HG03558 (cell line): ENCODE data around the gene ZMYND10.

ENCODE experiments used
- ATAC-seq: cut with Tn5 transposase; IDR thresholded peaks from one replicate; pipeline ENCODE4 v1.9.1; 2021; ENCODE audit warnings: moderate number of reproducible peaks; ENCODE audit not compliant: unreplicated experiment; ENCODE audit errors: extremely low read depth

Gene ZMYND10

GRCh38 chr3:50330330-50330729 is 15.2 kb downstream of the ZMYND10 start:
- no peak for ATAC-seq

DNA sequence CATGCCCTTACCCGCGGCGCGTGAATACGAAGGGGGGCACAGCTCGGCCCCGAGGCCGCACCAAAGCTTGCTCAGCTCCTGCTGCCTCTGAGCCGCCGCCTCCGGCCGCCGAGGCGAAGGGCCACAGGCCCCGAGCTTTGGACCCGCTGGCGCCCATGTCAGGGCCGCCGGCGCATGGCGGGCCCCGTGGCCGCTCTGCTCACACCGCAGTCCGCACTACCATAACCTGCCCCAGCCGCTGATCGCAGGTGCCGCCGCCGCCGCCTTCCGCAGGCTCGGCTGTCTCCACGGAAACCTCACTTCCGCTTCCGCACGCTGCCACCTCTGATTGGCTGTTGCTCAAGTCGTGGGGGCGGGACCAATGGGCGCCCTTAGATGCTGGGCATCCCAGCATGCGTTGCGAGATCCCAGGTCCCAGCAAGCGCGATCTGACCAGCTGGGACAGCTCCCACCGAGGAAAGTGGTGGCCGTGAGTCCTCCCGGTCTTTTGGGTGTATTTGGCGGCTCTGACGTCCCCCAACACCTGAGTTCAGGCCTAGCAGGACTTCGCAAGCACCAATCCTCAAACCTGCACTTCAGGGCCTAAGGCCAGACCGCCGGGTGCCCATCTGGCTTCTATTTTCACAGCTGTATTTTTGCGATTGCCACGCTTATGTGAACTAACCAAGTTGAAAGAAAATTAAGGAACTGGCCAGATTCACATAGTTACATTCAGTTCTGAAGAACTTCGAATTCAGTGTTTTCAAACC is 17.4 kb downstream of the ZMYND10 start, which contains the start of gene TUSC2:
Gene TUSC2, minus strand, starts transcription at position 281 of the 749 bp plus-strand sequence. Its CDS starts 124 bp downstream, at position 157.
- peak; percentile 44 for ATAC-seq

- ATAC-seq: no peak
These were observed 18.4 kb downstream of the ZMYND10 start for GRCh38 chr3:50327129-50327528.

GRCh38 chr3:50326182-50326541 is 19.4 kb downstream of the ZMYND10 start:
- ATAC-seq: no peak

DNA sequence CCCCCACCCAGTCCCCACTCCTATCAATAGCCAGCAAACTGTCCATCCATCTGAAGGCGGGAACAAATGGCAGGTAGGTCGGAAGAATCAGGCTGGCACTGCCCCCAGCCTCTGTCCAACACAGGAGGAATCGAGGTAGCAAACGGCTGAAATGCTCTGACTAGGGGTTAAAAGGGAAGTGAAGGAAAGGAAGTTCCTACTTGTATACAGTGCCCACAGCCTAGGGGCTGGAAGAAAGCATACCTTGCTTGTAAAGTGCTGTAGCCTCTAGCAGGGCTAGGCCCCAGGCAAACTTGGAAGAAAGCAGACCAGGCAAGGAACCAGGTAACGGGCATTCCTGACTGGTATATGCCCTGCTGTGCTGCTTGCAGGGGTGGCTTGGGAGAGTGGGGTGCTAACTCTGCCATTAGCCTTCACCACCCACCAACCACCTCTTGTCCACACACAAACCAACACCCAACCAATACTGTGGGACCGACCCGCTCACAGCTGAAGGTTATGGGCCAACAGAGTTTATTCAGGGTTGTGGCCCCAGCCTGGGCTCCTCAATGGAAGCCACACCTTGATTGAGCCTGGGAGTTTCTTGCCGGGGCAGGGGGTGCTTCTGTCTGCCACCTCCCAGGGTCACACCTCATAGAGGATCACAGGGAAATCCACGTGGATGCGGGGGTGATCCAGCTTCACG is 19.9 kb downstream of the ZMYND10 start:
- ATAC-seq: no peak

GRCh38 chr3:50325113-50325480 is 20.4 kb downstream of the ZMYND10 start:
- ATAC-seq: no peak

DNA sequence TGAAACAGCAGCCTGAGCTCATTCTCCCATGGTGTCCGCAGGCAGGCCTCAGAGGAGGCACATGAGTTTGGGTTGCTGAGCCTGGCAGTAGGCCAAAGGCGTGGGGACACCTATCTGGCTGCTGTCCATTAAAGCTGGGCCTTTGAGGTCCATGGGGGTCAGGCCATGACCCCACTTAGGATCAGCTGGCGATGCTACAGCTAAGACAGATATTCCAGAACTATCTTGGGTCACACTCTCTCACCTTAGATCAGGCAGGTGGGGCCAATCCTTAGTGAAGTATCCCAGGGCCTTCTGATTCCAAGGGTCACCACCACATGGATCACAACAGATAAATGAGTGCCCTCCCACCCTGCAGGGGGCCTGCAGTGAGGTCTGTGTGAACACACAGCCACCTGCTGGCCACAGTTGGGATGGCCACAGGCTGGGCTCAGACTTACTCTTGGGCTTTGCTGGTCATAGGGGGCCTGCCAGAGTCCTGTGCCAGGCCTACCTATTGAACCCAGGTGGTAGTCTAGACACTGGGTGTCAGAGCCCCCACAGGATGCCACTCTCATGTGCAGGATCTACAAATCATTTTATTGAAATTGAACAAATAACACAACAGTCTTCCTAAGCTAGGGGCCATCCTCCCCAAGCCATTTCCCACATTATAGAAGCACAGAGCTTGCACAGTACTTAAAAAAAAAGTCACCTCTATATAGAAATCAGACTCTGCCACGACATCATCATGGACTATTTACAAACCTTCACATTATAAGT is 21.0 kb downstream of the ZMYND10 start:
- ATAC-seq: no peak

- ATAC-seq: no peak
These were observed 21.8 kb downstream of the ZMYND10 start for GRCh38 chr3:50323614-50324199.

- ATAC-seq: no peak
These were observed 22.4 kb downstream of the ZMYND10 start for GRCh38 chr3:50323092-50323600.

GRCh38 chr3:50322386-50323091 is 23.0 kb downstream of the ZMYND10 start, which contains the start of gene HYAL2:
Gene HYAL2 (minus strand): TSS chr3:50322745. CDS start chr3:50320489, 2,256 bp downstream.
- no peak for ATAC-seq

DNA sequence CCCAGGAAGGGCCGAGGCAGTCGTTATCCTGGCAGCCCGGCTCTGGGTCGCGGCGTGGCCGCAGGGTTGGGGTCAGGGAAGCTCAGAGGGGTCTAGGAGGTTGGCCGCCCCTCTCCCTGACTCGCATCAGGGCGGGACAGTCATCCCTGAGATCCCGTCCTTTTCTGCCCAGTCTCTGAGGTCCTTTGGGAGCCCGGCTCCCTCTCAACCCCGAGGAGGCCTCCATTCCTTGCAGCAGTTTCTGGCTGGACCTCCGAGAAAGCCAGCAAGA is 23.5 kb downstream of the ZMYND10 start:
- no peak for ATAC-seq

GRCh38 chr3:50321336-50322114 is 24.0 kb downstream of the ZMYND10 start:
- peak; percentile 33 for ATAC-seq

GRCh38 chr3:50320853-50321335 is 24.6 kb downstream of the ZMYND10 start:
- ATAC-seq: peak; percentile 21

DNA sequence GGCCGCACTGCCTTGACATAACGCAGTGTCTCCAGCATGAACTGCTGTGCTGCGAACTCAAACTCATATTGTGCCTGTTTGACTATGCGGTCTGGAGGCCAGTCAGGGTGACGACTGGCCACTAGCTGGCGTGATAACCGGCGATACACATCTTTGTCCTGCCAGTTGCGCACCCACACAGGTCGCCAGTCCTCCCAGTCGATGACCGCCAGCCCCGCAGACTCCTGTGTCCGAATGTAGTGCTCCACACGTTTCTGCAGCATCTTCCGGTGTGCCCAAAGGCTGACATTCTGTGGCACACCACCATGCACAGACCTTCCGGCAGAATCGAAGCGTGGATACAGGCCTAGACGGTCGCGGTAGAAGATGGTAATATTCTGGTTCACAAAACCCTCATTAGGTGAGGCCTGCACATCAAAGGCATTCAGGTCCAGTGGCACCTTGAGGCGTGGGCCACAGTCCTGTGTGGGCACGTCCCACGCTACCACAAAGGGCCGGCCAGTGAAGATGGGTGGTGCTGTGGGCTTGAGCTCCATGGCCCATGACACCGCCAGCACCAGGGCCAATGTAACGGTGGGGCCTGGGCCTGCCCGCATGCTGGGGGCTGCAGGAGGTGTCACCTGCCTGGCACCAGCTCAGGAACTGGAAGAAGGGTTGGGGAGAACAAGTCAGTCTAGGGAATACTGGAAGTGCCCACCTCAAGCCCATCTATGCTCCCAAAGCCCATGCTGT is 25.5 kb downstream of the ZMYND10 start:
- ATAC-seq: no peak

GRCh38 chr3:50319181-50319893 is 26.2 kb downstream of the ZMYND10 start:
- ATAC-seq: no peak

GRCh38 chr3:50318615-50319014 is 26.9 kb downstream of the ZMYND10 start:
- no peak for ATAC-seq

DNA sequence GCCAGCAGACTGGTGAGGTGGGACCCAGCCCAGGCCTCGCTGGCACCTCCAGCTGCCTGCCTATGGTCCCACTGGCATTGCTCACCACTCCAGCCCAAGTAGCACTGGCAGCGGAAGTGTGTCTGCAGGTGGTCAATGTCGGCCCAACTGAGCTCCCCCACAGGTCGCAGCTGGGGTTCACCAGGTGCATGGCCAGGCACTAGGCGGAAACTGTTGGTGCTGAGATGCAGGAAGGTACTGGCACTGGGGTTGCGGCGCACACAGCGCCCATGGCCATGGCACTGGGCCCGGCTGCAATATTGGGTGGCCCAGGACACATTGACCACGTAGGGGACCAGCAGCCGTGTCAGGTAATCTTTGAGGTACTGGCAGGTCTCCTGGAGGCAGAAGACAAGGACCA is 27.4 kb downstream of the ZMYND10 start:
- no peak for ATAC-seq

DNA sequence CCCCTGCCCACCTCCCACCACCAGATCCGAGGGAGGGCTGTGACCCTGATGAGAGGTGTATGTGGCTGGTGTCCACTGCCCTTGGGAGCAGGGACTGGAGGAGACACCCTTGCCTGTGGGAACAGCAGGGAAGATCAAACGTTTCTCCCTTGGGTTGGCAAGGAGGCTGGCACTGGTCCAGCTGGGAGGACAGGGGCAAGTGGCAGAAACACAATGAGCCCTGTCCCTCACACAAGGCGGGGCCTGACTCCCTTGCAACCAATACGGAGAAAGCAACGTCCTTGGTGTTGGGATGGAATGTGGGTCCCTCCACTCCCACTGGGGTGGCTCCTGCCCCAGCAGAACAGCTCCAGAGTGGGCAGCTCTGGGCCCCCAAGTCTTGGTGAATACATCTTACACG is 28.2 kb downstream of the ZMYND10 start:
- no peak for ATAC-seq
